ENCODE measurements around the gene A1BG. TPM values are rescaled to one million over a fixed set of nuclear protein-coding genes. Genes with fewer than 3 reads are reported as not detected.
"Not testable (repeated sequence)": the region's sequence is repeated elsewhere in the genome, so short reads cannot be mapped to it uniquely, and the experiment has no call there.

A1BG gene
- total RNA-seq, 4 donors from 2014 or later: 86.1 to 165 (median 97.6) TPM

DNA sequence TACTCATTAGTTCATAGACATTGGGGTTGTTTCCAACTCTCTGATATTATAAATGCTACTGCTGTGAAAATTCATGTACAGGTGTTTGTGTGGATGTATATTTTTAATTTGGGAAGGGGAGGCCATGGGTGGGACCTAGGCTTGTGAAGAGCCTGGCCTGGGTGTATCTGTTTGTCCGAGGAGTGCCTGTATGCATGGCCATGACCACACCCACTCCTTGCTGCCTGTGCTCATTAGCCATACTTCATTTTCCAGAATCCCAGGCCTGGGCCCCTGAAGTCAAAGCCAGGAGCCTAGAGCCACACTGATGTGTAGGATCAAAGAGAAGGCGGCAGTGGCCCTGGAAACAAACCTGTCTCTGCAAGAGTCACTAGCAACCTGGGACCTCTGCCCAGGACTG, 37.7 kb downstream of the A1BG start:
- DNase-seq (ENCODE audit: low spot score in 2 of 2): no peak
- TF ChIP-seq, protein P1, sequence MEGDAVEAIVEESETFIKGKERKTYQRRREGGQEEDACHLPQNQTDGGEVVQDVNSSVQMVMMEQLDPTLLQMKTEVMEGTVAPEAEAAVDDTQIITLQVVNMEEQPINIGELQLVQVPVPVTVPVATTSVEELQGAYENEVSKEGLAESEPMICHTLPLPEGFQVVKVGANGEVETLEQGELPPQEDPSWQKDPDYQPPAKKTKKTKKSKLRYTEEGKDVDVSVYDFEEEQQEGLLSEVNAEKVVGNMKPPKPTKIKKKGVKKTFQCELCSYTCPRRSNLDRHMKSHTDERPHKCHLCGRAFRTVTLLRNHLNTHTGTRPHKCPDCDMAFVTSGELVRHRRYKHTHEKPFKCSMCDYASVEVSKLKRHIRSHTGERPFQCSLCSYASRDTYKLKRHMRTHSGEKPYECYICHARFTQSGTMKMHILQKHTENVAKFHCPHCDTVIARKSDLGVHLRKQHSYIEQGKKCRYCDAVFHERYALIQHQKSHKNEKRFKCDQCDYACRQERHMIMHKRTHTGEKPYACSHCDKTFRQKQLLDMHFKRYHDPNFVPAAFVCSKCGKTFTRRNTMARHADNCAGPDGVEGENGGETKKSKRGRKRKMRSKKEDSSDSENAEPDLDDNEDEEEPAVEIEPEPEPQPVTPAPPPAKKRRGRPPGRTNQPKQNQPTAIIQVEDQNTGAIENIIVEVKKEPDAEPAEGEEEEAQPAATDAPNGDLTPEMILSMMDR (IDR thresholded peaks at IDR 0.05): no peak
- TF ChIP-seq POLR2A (IDR thresholded peaks at IDR 0.05): no peak
- Histone ChIP-seq H3K4me3 (no peak overlapping the region), H3K27me3 (no peaks in the 10 kb centered on the region), H3K36me3 (peaks cover 5 to 76% (median 23%) of the 10 kb centered on the region in 3 donors), H3K9me3 (peaks cover 0 to 4% (median 0%) of the 10 kb centered on the region in 4 donors), H3K27ac (no peak overlapping the region), H3K4me1 (no peaks in the 10 kb centered on the region)
- 94 to 100% methylated on average over 2 of the region's 2 CpGs for WGBS, 2 donors

- 92% methylated on average over 7 of the region's 7 CpGs for WGBS, 2 donors
- H3K4me1 ChIP-seq: peaks cover 0 to 13% (median 4%) of the 10 kb centered on the region in 4 donors
- H3K36me3 ChIP-seq: peaks cover 5 to 98% (median 28%) of the 10 kb centered on the region in 3 donors
- TF ChIP-seq POLR2A (IDR thresholded peaks at IDR 0.05) (no peak), EP300 (IDR thresholded peaks at IDR 0.05) (no peak)
- TF ChIP-seq, protein P1 (IDR thresholded peaks at IDR 0.05): no peak
- H3K27ac ChIP-seq: no peak overlapping the region
- H3K9me3 ChIP-seq: peaks cover 0 to 4% (median 0%) of the 10 kb centered on the region in 4 donors
- no peak for DNase-seq (ENCODE audit: low spot score in 2 of 2)
- H3K27me3 ChIP-seq: no peaks in the 10 kb centered on the region
- no peak overlapping the region for H3K4me3 ChIP-seq
These were observed 41.9 kb downstream of the A1BG start for GRCh38 chr19:58311345-58311865.

DNA sequence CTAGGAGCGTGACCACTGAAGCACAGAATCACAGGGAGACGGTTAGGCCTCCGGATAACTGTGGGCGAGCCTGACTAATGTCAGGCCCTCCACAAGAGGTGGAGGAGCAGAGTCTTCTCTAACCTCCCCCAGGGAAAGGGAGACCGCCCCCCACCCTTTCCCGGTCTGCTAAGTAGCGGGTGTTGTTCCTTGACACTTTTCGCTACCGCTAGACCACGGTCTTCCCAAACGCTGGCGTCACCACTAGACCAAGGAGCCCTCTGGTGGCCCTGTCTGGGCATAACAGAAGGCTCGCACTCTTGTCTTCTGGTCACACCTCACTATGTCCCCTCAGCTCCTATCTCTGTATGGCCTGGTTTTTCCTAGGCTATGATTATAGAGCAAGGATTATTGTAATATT, 42.6 kb downstream of the A1BG start:
- 43 to 52% methylated on average over 13 of the region's 13 CpGs for WGBS, 2 donors
- H3K36me3 ChIP-seq: peaks cover 5 to 95% (median 28%) of the 10 kb centered on the region in 3 donors

DNA sequence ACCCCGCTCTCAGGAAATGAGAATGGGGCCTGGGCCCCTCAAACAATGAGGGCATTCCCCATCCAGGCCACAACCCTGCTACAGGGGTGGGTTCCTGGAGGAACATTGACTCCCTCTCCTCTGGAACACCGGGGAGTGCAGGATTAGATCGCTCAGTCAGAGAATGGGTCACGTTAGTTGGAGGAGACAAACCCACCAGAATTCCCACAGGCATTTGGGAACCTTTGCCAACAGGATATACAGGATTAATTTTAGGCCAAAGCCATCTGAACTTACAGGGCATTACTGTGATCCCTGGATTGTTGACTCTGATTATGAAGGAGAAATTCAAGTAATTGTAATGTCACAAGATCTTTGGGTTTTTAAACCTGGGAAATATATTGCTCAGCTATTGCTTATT, 45.6 kb downstream of the A1BG start:
- Histone ChIP-seq H3K36me3 (peaks cover 3 to 66% (median 15%) of the 10 kb centered on the region in 3 donors), H3K4me3 (no peak overlapping the region), H3K4me1 (peaks cover 0 to 29% (median 14%) of the 10 kb centered on the region in 4 donors), H3K9me3 (peaks cover 0 to 2% (median 0%) of the 10 kb centered on the region in 4 donors), H3K27me3 (no peaks in the 10 kb centered on the region), H3K27ac (no peak overlapping the region)
- TF ChIP-seq, protein P1 (IDR thresholded peaks at IDR 0.05): no peak
- no peak for TF ChIP-seq EP300 (IDR thresholded peaks at IDR 0.05)
- 93 to 97% methylated on average over 4 of the region's 4 CpGs for WGBS, 2 donors
- DNase-seq (ENCODE audit: low spot score in 2 of 2): no peak

More for the DNA sequence above, 42.6 kb downstream of the A1BG start:
- not testable (repeated sequence) for H3K27ac ChIP-seq, H3K27me3 ChIP-seq, H3K9me3 ChIP-seq, H3K4me3 ChIP-seq
- TF ChIP-seq, protein P1 (IDR thresholded peaks at IDR 0.05): peak; percentile 10 to 33 (median 27)
- peaks cover 0 to 20% (median 11%) of the 10 kb centered on the region in 4 donors for H3K4me1 ChIP-seq
- DNase-seq (ENCODE audit: low spot score in 2 of 2): peak in 1 of 2 donors; percentile 16

DNA sequence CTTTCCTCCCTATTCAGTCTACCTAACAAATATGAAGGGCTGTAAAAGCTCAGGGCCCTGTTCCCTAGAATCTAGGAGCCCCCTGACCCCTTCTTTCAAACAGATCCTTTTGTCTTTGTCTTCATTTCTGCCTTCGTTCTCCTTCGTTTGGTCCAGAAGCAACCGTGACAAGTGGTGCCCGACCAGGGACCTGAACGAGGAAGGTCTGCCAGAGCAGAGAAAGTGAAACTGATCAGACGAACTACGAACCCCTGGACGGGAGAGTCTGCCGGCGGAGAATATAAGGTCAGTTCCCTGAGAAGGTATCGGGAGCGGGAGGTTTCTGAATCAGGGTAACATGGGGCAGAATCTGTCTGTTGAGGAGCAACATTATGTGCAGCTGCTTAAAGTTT, 47.4 kb downstream of the A1BG start:
- H3K9me3 ChIP-seq: peaks cover 0 to 7% (median 0%) of the 10 kb centered on the region in 4 donors
- H3K27me3 ChIP-seq: no peaks in the 10 kb centered on the region
- H3K4me1 ChIP-seq: peaks cover 0 to 29% (median 14%) of the 10 kb centered on the region in 4 donors
- peak overlapping the region; percentile 75 to 95 (median 80) for H3K4me3 ChIP-seq
- no peak for DNase-seq (ENCODE audit: low spot score in 2 of 2)
- 53 to 66% methylated on average over 12 of the region's 12 CpGs for WGBS, 2 donors
- TF ChIP-seq POLR2A (IDR thresholded peaks at IDR 0.05): no peak
- no peak for TF ChIP-seq EP300 (IDR thresholded peaks at IDR 0.05)
- TF ChIP-seq, protein P1 (IDR thresholded peaks at IDR 0.05): no peak
- peaks cover 0 to 61% (median 5%) of the 10 kb centered on the region in 3 donors for H3K36me3 ChIP-seq
- H3K27ac ChIP-seq: peak overlapping the region; percentile 75 to 95 (median 90)

All from tibial nerve (tissue), 4 donors.